OCI-LY7 (cell line): ENCODE measurements around the gene EIF3F.

Experiments used
- CTCF ChIP-seq: fragments of 200-600 bp; sonication (generic); conservative IDR thresholded peaks from 2 replicates; pipeline ENCODE4 v1.5.1; 2014; ENCODE audit warnings: mild to moderate bottlenecking, antibody characterized with exemption, low read length, moderate library complexity, mixed read lengths
- EZH2phosphoT487 ChIP-seq: fragments of 200-600 bp; sonication (generic); IDR thresholded peaks from 2 replicates; pipeline ENCODE4 v1.6.1; 2018; ENCODE audit warnings: low read depth, borderline replicate concordance, mild to moderate bottlenecking, mixed run types, antibody characterized with exemption, low read length, moderate library complexity, mixed read lengths

GRCh38 chr11:8034106-8034585, 47.0 kb downstream of the EIF3F start:
- no peak for TF ChIP-seq EZH2phosphoT487
- no peak for TF ChIP-seq CTCF
